GM19193 (cell line): ENCODE results near the gene LRRTM4.

Source experiments
- POLR2A ChIP-seq: IDR thresholded peaks from 4 replicates; pipeline ENCODE4 v1.6.1; 2011; ENCODE audit not compliant: insufficient read depth, insufficient read length; ENCODE audit errors: extremely low read depth

The LRRTM4 gene

DNA sequence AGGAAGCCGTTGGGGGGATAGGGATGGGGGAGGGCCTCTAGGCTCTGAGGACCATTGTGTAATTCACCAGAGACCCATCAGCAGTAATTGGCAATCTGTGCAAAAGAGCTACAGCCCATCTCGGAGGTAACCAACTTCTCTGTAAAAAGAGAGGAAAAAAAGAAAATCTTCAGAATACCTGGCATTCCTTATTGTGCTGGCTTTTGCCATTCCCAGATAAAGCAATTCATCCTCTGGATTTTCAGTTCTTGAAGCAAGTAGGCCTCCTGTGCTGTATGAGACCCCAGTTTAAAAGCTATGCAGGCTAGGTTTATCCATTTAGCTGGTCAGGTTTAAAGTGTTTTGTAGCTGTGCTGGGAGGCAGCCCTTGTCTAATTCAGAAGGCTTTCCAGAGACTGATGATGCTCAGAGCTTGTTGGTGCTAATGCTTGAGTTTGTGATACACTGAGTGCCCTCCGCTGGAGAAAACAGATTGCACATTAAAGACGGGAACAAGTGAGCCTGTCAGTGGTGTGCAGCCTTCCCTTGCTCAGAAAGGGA lies at the start of gene LRRTM4:
LRRTM4 (minus strand) TSS at position 446 of the 540 bp plus-strand sequence.
- no peak for TF ChIP-seq POLR2A

DNA sequence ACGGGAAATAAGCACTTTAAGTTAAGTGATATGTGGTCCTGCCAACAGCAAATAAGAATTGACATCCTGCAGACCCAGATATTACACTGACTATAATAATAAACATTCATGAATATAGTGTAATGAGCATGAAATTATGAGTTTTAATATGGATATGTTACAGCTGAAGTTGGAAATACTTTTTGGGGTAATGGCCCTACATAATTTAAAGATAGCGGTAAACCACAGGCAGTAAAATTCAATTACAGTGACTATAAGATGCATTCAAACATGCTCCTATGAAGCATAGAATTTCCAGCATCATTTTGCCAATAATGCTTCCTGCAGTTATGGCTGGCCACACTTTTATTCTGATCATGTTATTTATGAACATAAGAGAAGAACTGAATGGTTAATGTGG lies 49.4 kb upstream of the LRRTM4 start:
- TF ChIP-seq POLR2A: no peak

DNA sequence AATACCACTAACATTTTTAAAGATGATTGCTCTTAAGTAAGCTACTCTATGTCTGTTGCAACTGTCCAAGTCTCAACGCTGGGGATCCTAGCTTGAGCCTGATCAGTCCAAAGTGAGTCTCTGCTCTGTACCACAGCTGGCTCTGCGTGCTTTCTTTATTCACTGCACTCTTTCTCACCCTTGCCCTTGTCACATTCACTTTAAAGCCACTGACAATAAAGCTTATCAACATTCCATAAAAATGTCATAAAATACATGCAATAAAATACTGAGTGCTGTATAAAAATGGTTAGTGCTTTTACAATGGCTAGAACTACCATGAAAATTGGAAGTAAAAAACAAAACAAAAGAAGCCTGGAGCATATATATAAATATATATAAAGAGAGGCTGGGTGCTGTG lies 45.5 kb upstream of the LRRTM4 start:
- no peak for TF ChIP-seq POLR2A

DNA sequence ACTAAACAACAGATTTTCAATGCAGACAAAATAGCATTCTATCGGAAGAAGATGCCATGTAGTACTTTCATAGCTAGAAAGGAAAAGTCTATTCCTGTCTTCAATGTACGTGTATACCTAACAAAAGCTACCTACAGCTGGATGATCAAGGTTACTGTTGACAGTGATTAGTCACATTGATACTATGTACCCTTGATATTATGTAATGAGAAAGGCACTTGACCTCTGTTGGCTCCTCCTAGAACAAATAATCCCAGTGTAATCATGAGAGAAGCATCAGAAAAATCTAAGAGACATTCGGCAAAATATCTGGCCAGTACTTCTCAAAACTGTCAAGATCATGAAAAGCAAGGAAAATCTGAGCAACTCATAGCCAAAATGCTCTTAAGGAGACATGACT lies 44.4 kb upstream of the LRRTM4 start:
- no peak for TF ChIP-seq POLR2A

DNA sequence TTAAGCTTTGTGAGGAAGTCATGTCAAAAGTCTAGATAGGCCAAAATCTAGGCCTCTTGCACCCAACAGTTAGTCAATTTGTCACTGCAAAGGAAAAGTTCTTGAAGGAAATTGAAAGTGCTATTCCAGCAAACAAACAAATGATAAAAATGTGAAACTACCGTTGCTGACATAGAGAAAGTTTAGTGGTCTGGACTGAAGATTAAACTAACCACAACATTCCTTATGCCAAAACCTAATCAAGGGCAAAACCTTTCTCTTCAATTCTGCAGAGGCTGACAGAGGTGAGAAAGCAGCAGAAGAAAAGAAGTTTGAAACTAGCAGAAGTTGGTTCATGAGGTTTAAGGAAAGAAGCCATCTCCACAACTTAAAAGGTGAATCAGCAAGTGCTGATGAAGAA lies 44.0 kb upstream of the LRRTM4 start:
- TF ChIP-seq POLR2A: no peak

DNA sequence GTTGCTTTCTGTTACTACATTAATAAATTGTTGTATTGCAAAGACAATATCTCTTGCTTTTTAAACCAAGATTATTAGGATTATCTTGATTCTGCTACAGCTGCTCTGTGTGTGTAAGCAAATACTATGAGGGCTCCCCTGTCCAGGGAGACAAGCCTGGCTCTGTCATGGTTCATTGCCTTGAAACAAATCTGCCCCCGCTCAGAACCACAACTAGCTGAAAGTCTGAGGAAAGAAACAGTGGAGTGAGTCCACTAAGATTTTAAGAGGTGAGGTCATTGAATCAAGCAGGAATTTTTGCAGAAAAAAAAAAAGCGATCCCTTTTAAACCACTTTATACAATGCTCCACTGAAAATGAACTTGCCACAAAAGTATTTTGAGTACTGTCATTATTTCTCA lies 30.8 kb upstream of the LRRTM4 start:
- no peak for TF ChIP-seq POLR2A

DNA sequence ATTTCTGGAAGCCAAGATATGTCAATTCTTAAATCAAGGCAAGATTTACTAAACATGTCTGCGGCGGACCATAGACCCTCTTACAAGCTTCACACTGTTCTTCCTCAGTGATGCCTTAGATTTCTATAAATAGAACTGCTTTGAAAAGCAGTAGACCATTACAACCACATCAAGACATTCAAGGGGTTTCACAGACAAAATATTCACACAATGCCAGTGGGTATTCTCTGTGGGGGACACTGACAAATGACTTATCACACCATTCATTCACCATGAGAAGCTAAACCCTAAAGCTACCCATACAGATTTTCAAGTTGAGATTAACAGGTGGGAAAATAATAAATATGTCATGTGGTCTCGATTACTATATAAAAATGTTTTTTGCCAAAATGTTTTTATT lies 15.9 kb upstream of the LRRTM4 start:
- TF ChIP-seq POLR2A: no peak

DNA sequence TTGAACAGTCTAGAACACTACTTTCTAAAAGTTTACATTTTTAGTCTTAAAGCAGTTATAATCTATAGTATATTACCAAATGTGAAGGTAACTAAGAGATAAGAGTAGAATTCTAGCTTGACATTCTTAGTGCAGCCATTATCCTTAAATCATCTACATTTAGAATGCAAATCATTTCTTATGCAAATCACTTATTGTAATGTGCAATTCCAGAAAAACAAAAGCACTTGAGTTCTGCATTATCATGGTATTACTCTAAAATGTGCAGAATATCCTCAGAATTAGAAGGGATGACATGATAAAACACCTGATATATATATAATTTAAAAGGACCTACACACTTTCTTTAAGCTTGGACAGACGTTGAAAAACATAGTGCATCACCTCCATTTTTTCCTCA lies 712 bp upstream of the LRRTM4 start:
- no peak for TF ChIP-seq POLR2A

DNA sequence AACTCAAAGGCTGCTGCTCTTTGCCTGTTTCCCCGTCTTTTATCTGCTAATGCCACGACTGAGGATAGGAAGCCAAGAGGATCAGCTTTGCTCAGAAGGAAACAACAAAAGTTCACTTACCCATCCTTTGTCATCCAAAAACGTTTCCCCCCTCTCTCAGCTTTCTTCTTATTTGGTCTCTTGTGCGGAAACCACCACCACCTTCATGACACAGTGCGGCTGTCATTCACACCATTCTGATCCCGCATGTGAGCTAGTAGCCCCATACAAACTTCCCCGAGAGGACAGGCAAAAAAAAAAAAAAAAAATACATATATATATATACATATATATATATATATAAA lies 656 bp downstream of the LRRTM4 start:
- no peak for TF ChIP-seq POLR2A

DNA sequence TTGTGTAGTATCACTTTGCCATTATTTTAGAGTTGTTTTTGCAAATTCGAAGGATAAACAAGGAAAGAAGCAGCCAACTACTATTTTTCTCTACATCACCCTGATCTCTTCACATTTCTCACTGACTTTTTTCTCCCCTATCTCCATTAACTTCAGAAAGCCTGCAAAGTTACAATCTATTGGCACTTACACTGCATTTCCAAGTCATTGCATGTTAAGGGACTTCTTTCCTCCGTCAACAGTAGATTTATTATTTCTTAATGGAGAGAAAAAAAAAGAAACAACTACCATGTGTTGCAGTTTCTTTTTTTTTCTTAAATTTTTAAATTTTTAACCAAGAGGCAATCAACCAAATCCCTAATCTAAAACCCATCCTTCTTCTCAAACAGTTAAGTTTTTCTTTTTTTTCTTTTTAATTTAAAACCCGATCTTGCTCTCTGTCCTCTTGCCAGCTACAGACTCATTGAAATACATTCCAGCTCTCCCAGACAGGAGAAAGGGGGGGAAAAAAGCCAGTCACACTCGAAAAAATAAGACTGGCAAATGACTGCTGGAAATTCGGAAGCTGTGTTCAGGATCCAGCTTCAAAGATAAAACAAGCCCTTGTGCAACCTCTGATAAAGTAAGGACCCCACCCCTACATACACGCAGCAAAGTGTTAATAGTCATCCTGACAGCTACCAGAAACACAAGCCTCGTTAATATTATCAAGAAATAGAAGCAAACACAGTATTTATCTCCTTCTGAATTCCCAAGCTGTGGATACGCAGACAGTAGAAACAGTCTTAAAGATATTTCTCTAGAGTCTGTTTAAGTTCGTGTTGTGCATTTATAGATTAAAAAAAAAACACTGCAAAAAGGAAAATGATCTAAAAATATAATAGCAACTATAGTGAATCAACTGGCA lies 1.3 kb downstream of the LRRTM4 start:
- no peak for TF ChIP-seq POLR2A

DNA sequence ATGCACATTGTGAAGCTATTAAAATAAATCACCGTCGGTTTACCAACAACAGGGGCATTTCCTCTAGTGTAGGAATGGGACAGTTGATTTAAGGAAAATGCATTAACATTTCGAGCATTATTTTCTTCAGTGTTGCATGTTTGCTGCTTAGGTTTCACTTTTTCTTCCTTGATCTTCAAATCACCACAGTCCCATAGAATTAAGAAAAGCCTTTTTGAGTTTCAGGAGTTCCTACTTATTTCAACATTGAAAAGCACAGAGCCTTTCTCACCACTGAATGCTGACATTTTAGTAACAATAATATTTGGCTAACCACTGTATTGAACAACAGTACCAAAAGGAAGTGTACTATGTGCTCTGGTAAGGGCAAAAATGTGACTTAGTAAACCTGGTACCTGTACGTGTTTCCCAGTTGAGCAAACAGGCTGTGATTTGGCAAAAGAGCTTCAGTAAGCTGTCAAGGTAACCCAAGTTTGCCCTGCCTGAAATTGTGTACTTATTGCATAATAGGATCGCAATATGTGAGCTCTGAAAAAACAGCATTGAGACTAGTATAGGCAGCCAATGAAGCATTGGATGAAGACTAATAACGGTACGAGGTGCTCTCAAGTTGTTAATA lies 2.2 kb downstream of the LRRTM4 start:
- TF ChIP-seq POLR2A: no peak

DNA sequence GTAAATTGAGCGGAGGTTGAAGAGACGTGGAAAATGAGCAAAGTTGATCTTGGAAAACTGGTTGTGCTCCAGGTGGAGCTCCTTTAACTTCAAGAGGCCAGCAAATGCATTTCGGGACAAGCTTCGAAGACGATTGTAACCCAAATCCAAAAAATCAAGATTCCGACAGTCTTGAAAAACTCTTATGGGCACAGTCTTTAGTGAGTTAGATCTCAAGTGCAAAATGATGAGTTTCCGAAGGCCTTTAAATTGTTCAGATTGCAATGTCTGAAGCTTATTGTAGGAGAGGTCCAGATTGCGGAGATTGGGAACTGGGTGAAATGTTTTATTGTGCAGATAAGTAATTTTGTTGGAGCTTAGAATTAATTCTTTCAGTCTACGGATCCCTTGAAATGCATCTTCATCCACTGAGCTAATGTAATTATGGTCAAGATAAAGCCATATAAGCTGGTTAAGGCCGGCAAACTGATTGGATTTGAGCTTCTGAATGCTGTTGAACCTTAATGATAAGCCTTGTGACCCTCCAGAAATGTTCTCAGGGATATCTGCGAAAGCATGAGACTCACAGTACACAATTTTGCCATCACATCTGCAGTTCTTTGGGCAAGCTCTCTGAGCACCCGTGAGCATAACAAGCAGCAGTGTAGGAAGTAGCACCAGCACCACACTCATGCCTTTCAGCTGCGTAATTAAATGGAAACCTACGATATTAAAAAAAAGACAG lies 2.9 kb downstream of the LRRTM4 start:
- no peak for TF ChIP-seq POLR2A

DNA sequence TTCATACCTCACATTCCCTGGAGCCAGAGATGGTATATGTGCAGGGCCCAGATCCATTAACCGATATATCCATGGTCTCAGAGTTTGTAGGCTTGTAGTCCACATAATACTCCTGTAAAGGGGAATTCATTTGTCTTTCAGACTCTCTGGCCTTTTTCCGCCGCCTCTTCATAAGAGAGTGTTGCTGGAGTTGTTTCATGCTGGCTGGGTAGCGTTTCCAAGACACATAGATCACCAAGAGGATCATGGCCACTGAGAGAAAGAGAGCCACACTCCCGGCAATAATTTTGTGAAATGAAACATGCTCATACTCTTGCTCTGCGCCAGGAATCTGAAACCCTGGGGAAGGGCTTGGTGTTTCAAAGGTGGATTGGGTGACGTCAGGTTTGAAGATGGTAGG lies 3.9 kb downstream of the LRRTM4 start:
- TF ChIP-seq POLR2A: no peak

DNA sequence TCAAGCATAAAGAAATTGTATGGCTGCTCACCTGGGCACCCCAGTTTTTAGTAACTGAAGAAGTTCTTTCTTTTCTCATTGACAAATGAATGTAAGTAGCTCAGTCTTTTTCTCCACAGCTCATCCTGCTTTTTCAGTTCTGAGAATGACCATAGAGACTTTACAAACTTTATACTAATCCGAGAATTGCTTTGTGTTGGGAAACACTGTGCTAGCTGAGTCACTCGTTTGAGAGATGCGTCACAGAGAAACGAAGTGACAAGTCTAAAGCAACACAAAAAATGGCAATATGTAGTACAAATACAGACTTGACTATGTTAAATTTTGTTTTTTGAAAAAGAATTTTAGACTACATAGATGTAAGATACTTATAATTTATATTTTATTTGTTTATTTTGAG lies 9.0 kb downstream of the LRRTM4 start:
- no peak for TF ChIP-seq POLR2A

DNA sequence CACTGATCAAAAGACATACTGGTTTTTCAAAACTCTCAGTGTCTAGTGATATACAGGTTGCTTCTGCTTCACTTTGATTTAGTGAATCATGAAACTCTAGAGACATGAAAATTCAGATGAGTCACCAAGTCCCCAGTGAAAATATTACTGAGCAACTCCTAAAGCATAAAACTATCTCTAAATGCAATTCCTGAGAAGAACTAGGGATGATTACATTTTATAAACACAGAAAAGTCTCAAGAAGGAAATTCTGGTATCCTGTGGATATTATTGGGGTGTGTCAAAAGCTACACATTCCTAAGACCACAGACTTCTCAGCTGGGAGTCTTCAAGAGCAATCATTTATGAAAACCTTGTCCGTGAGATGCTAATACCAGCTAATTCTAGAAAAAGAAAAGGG lies 9.7 kb downstream of the LRRTM4 start:
- TF ChIP-seq POLR2A: no peak

DNA sequence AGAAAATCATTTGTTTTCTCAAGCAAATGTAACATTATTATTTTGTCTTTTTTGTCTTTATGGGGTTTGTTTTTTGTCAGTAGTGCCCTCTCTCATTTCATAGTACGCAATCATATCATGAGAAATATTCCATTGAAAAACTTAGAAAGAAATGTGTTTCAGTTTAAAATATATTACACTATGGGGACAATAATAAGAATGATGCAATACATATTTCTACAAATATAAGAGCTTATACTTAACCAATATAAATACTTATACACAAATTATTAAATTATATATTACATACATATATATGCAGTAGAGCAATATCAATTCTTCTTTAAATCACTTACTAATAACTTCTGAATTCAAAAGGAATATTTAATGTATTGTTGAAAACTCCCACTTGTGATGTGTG lies 13.7 kb downstream of the LRRTM4 start:
- no peak for TF ChIP-seq POLR2A

DNA sequence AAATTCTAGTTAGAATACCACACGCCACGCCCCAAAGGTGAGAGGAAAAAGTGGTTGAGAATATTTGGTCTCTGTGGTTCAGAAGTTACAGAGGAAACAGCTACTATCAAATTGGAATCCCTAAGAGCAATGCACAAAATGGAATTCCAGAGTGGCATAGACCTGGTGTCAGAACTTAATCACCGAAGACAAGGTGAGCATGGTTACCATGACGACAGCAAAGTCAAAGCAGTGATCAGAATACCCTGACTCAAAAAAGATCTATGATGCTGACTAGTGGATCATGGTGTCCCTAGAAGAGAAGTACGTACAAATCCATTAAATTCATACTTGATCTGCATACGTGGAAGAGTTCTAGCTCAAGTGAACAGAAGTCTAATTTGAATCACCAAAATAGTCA lies 14.5 kb downstream of the LRRTM4 start:
- TF ChIP-seq POLR2A: no peak

DNA sequence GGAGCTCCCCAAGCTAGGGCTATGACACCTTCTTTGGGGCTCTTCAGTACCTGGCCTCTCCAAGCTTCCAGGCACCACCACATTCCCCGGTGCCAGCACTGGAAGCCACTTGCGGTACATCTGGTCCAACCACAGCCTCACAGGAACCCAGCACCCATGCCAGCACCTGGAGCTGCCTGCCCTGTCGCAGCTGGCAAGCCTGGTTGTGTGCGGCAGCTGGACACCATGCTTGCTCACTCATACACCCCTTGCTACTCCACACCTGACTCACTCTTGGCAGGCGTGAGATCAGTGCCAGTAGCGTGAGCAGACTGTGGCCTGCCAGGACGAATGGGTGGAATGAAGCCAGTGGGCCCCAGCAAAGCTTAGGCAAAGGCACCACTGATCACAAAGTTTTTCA lies 34.0 kb downstream of the LRRTM4 start:
- no peak for TF ChIP-seq POLR2A
